OCI-M2 (cell line): ENCODE measurements around the gene KIAA1614.

Experiments used
- DNase-seq: peaks from one replicate; lab custom pipeline; 2025; ENCODE audit not compliant: unreplicated experiment; lab: John Stamatoyannopoulos, UW

KIAA1614 gene

GRCh38 chr1:180939073-180939710 is 26.5 kb downstream of the KIAA1614 start:
- no peak for DNase-seq

- no peak for DNase-seq
These were observed 27.0 kb downstream of the KIAA1614 start for GRCh38 chr1:180939711-180940103.

GRCh38 chr1:180940445-180940844 is 27.7 kb downstream of the KIAA1614 start:
- no peak for DNase-seq

- DNase-seq = no peak
These were observed 29.0 kb downstream of the KIAA1614 start for GRCh38 chr1:180941518-180942275.

GRCh38 chr1:180945151-180945550 is 32.5 kb downstream of the KIAA1614 start:
- no peak for DNase-seq

GRCh38 chr1:180945551-180945950 is 32.9 kb downstream of the KIAA1614 start:
- DNase-seq = no peak

- no peak for DNase-seq
These were observed 33.4 kb downstream of the KIAA1614 start for GRCh38 chr1:180946056-180946455.

GRCh38 chr1:180946541-180947498 is 34.1 kb downstream of the KIAA1614 start:
- no peak for DNase-seq

GRCh38 chr1:180947499-180947885 is 34.8 kb downstream of the KIAA1614 start:
- DNase-seq = no peak

GRCh38 chr1:180947901-180948640 is 35.4 kb downstream of the KIAA1614 start:
- DNase-seq = no peak

GRCh38 chr1:180948641-180949615 is 36.2 kb downstream of the KIAA1614 start:
- no peak for DNase-seq

- no peak for DNase-seq
These were observed 36.9 kb downstream of the KIAA1614 start for GRCh38 chr1:180949616-180950000.

- DNase-seq = no peak
These were observed 37.6 kb downstream of the KIAA1614 start for GRCh38 chr1:180950321-180950720.

GRCh38 chr1:180951186-180951745 is 38.6 kb downstream of the KIAA1614 start:
- DNase-seq = no peak

GRCh38 chr1:180951836-180952656 is 39.3 kb downstream of the KIAA1614 start:
- no peak for DNase-seq

- DNase-seq = no peak
These were observed 39.9 kb downstream of the KIAA1614 start for GRCh38 chr1:180952657-180953013.

GRCh38 chr1:180953291-180954004 is 40.8 kb downstream of the KIAA1614 start:
- DNase-seq = no peak
